ENCODE data around the gene RPTOR. TPM values are rescaled to one million over a fixed set of nuclear protein-coding genes. Genes with fewer than 3 reads are reported as not detected.
A peak's percentile ranks its signal among the peaks of the same experiment; 100 is the strongest.

The RPTOR gene
- total RNA-seq, 1 experiment from 2014 or later, result 25.1 TPM

DNA sequence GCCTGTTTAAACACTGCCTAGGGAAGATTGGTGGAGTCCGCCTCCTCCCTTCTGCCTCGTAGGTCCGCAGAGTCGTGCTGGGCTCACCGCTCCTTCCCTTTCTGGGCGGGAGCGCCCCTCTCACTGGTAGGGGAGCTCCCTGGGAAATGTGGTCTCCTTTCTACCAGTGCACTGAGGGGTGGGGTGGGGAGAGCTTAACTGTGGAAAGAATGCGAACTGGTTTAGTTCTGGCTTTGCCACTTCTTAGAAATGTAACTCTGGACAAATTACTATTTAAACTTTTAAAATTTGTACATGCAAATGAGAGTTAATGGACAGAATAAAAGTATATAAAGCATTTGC is 105.7 kb downstream of the RPTOR start:
- H3K9ac ChIP-seq (ENCODE audit: extremely low read depth, insufficient read length, low read length), result no peak overlapping the region
- H4K5ac ChIP-seq (ENCODE audit: insufficient read length, low read depth, low read length), result no peak overlapping the region
- H3K79me1 ChIP-seq (ENCODE audit: insufficient read depth, low read depth, low read length, poor library complexity, severe bottlenecking), result no peaks in the 10 kb centered on the region
- Mint-ChIP-seq H3K36me3 (ENCODE audit: insufficient read depth in 1 of 3, low read depth in 3 of 3) (peaks cover 0 to 1% (median 0%) of the 10 kb centered on the region in 3 experiments; a peak in 2 of 7 replicates), H3K27ac (peak overlapping the region in 1 of 3 experiments; percentile 68; a peak in 1 of 7 replicates), H3K9me3 (no peaks in the 10 kb centered on the region), H3K4me3 (no peak overlapping the region), H3K27me3 (ENCODE audit: low read depth) (no peaks in the 10 kb centered on the region), H3K4me1 (peaks cover 38 to 47% of the 10 kb centered on the region in 2 experiments)
- H3K4ac ChIP-seq (ENCODE audit: low read depth, low read length), result no peak overlapping the region
- no peak overlapping the region for H2AFZ ChIP-seq (ENCODE audit: low read length)
- no peak overlapping the region for H2AK5ac ChIP-seq (ENCODE audit: insufficient read length, low read length)
- no peak overlapping the region for H3T11ph ChIP-seq (ENCODE audit: low read length)
- no peak overlapping the region for H2BK5ac ChIP-seq (ENCODE audit: insufficient read length, low read length)
- H3K9me3 ChIP-seq (ENCODE audit: control insufficient read depth, low read depth, low read length), result no peaks in the 10 kb centered on the region
- no peak overlapping the region for H3K56ac ChIP-seq (ENCODE audit: insufficient read length, low read depth, low read length)
- no peak overlapping the region for H2BK15ac ChIP-seq (ENCODE audit: low read depth, low read length)
- H3K23ac ChIP-seq (ENCODE audit: insufficient read length, low read depth, low read length), result no peak overlapping the region
- no peak overlapping the region for H3K14ac ChIP-seq (ENCODE audit: insufficient read depth, low read length)
- no peak overlapping the region for H2BK12ac ChIP-seq (ENCODE audit: insufficient read length, low read depth, low read length)
- H3K18ac ChIP-seq (ENCODE audit: insufficient read length, low read depth, low read length), result no peak overlapping the region
- no peak overlapping the region for H2BK20ac ChIP-seq (ENCODE audit: low read depth, low read length, poor library complexity, severe bottlenecking)
- no peak for DNase-seq
- no peak overlapping the region for H4K8ac ChIP-seq (replicated peaks; ENCODE audit: insufficient read length, low read depth, low read length)
- H4K91ac ChIP-seq (ENCODE audit: insufficient read length, low read depth, low read length), result no peak overlapping the region
- no peaks in the 10 kb centered on the region for H3K27me3 ChIP-seq (ENCODE audit: insufficient read depth, low read length)
- H2BK120ac ChIP-seq (ENCODE audit: low read depth, low read length, poor library complexity, severe bottlenecking), result no peak overlapping the region
- TF ChIP-seq, protein P1, sequence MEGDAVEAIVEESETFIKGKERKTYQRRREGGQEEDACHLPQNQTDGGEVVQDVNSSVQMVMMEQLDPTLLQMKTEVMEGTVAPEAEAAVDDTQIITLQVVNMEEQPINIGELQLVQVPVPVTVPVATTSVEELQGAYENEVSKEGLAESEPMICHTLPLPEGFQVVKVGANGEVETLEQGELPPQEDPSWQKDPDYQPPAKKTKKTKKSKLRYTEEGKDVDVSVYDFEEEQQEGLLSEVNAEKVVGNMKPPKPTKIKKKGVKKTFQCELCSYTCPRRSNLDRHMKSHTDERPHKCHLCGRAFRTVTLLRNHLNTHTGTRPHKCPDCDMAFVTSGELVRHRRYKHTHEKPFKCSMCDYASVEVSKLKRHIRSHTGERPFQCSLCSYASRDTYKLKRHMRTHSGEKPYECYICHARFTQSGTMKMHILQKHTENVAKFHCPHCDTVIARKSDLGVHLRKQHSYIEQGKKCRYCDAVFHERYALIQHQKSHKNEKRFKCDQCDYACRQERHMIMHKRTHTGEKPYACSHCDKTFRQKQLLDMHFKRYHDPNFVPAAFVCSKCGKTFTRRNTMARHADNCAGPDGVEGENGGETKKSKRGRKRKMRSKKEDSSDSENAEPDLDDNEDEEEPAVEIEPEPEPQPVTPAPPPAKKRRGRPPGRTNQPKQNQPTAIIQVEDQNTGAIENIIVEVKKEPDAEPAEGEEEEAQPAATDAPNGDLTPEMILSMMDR (conservative IDR thresholded peaks at IDR 0.05), result no peak; the same call in 2 of the 3 replicates
- H3K79me2 ChIP-seq (ENCODE audit: insufficient read depth, low read length), result no peaks in the 10 kb centered on the region
- H3K4me1 ChIP-seq (ENCODE audit: insufficient read depth, low read length), result no peaks in the 10 kb centered on the region; the same call in 1 of the 2 replicates
- no CpG with 5 or more reads among the region's 8 CpGs for WGBS (ENCODE audit: extremely low coverage, insufficient read length, low lambda C conversion rate)
- no peak overlapping the region for H3K4me2 ChIP-seq (ENCODE audit: insufficient read depth, insufficient read length, low read length)
- no peaks in the 10 kb centered on the region for H3K23me2 ChIP-seq (ENCODE audit: insufficient read length, low read depth, low read length, poor library complexity, severe bottlenecking)
- no peaks in the 10 kb centered on the region for H4K20me1 ChIP-seq (ENCODE audit: control insufficient read depth, insufficient read depth, insufficient read length)
- no peak overlapping the region for H3K27ac ChIP-seq (ENCODE audit: insufficient read length, low read depth, low read length)

Data from H9 (cell line).